ENCODE results near the gene SCYL2. TPM values are rescaled to one million over a fixed set of nuclear protein-coding genes. Genes with fewer than 3 reads are reported as not detected.

Gene SCYL2
- total and polyA plus RNA-seq, 9 donors: 11.0 to 47.6 (median 37.1) TPM

DNA sequence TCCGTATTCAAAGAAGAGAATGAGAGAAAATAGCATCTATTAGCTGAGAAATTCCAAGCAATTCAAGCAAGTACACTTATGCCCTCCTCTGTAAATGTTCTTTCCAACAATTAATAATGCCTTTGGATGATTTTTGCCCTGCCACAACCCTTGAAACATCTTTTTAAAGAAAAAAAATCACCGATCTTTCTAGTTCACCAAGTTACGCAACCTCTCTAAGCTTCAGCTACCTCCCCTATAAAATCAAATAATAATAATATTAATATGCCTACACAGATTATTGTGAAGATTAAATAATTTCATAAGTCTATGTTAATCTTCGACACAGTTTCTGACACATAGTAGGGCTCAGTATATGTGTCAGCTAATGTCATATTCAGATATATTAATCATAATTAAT lies 19.2 kb upstream of the SCYL2 start:
- TF ChIP-seq, protein P1, sequence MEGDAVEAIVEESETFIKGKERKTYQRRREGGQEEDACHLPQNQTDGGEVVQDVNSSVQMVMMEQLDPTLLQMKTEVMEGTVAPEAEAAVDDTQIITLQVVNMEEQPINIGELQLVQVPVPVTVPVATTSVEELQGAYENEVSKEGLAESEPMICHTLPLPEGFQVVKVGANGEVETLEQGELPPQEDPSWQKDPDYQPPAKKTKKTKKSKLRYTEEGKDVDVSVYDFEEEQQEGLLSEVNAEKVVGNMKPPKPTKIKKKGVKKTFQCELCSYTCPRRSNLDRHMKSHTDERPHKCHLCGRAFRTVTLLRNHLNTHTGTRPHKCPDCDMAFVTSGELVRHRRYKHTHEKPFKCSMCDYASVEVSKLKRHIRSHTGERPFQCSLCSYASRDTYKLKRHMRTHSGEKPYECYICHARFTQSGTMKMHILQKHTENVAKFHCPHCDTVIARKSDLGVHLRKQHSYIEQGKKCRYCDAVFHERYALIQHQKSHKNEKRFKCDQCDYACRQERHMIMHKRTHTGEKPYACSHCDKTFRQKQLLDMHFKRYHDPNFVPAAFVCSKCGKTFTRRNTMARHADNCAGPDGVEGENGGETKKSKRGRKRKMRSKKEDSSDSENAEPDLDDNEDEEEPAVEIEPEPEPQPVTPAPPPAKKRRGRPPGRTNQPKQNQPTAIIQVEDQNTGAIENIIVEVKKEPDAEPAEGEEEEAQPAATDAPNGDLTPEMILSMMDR (IDR thresholded peaks at IDR 0.05): no peak
- TF ChIP-seq EP300 (IDR thresholded peaks at IDR 0.05): no peak
- no peak for TF ChIP-seq POLR2A (IDR thresholded peaks at IDR 0.05)
- 96 to 97% (median 96%) methylated on average over 4 of the region's 4 CpGs for WGBS, 3 donors
- intact Hi-C loops (cut with DNase I): no loop called here

DNA sequence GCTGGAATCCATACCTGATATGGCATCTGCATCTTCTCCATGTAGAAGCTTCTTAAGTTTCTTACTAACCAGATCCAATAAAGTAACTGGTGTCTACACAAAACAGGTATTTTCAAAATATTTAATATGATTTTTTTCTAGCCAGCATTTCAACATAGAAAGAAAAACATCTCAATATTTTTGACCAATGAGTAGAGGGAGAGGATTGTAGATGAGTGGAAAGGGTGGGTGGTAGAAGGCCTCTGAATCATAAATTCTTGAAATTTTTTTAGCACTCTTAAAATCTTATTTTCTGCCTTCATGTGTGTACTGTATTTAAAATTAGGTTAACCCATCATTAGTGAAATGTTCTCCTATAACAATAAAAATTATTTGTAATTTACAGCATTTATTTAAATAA lies 18.1 kb upstream of the SCYL2 start:
- Histone ChIP-seq H3K9me3 (no peaks in the 10 kb centered on the region), H3K36me3 (no peaks in the 10 kb centered on the region), H3K27ac (no peak overlapping the region), H3K27me3 (no peaks in the 10 kb centered on the region), H3K4me3 (no peak overlapping the region), H3K4me1 (ENCODE audit: insufficient read depth) (no peaks in the 10 kb centered on the region)
- intact Hi-C loops (cut with DNase I): no loop called here
- TF ChIP-seq EP300 (IDR thresholded peaks at IDR 0.05) (no peak), POLR2A (IDR thresholded peaks at IDR 0.05) (no peak)
- TF ChIP-seq, protein P1 (IDR thresholded peaks at IDR 0.05): no peak
- no peak for DNase-seq

More for the DNA sequence above, 19.2 kb upstream of the SCYL2 start:
- Histone ChIP-seq H3K9me3 (no peaks in the 10 kb centered on the region), H3K36me3 (no peaks in the 10 kb centered on the region), H3K4me3 (no peak overlapping the region), H3K27me3 (no peaks in the 10 kb centered on the region), H3K4me1 (ENCODE audit: insufficient read depth) (no peaks in the 10 kb centered on the region), H3K27ac (no peak overlapping the region)
- DNase-seq: no peak

DNA sequence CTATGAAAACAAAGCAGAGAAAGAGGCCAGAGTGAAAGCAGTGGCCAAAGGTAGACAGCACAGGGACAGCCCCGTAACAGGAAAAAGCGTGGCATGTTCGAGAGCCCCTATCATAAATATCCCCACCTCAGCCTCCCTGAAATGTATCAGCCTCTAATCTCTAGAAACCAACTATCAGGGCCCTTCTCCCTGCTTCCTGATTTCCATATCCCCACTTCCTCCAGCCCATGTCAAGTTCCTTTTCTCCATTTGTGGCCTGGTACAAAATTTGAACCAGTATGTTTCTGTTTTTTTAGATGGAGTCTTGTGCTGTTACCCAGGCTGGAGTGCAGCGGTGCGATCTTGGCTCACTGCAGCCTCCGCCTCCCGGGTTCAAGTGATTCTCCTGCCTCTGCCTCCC lies 17.0 kb upstream of the SCYL2 start:
- Histone ChIP-seq H3K36me3 (no peaks in the 10 kb centered on the region), H3K27ac (no peak overlapping the region), H3K27me3 (no peaks in the 10 kb centered on the region), H3K4me1 (ENCODE audit: insufficient read depth) (no peaks in the 10 kb centered on the region), H3K4me3 (no peak overlapping the region), H3K9me3 (no peaks in the 10 kb centered on the region)
- WGBS, 3 donors: 96% methylated on average over 7 of the region's 7 CpGs
- intact Hi-C loops (cut with DNase I): no loop called here
- DNase-seq: no peak
- TF ChIP-seq, protein P1 (IDR thresholded peaks at IDR 0.05): no peak
- no peak for TF ChIP-seq POLR2A (IDR thresholded peaks at IDR 0.05)
- no peak for TF ChIP-seq EP300 (IDR thresholded peaks at IDR 0.05)

DNA sequence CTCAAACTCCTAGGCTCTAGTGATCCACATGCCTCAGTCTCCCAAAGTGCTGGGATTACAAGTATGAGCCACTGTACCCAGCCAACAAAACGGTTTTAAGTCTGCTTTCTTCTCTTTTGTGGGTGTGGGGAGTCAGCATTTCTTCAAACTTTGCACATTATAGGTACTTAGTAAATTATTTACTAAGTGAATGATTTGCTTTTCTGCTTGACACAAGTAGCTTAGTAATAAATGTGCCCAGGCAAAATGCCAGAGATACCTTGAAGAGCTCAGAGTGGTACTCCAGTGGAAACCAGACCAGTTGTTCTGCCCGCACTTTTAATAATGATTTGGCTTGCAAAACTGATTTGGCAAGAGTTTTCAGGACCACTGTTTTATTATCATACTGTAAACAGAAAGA lies 15.1 kb upstream of the SCYL2 start:
- H3K9me3 ChIP-seq: no peaks in the 10 kb centered on the region
- no peak for DNase-seq
- no peaks in the 10 kb centered on the region for H3K4me1 ChIP-seq (ENCODE audit: insufficient read depth)
- TF ChIP-seq EP300 (IDR thresholded peaks at IDR 0.05): no peak
- no peak for TF ChIP-seq POLR2A (IDR thresholded peaks at IDR 0.05)
- TF ChIP-seq, protein P1 (IDR thresholded peaks at IDR 0.05): no peak
- intact Hi-C loops (cut with DNase I): no loop called here
- H3K27ac ChIP-seq: no peak overlapping the region
- H3K4me3 ChIP-seq: no peak overlapping the region
- H3K36me3 ChIP-seq: no peaks in the 10 kb centered on the region
- 67 to 74% (median 72%) methylated on average over 2 of the region's 2 CpGs for WGBS, 3 donors
- H3K27me3 ChIP-seq: no peaks in the 10 kb centered on the region

DNA sequence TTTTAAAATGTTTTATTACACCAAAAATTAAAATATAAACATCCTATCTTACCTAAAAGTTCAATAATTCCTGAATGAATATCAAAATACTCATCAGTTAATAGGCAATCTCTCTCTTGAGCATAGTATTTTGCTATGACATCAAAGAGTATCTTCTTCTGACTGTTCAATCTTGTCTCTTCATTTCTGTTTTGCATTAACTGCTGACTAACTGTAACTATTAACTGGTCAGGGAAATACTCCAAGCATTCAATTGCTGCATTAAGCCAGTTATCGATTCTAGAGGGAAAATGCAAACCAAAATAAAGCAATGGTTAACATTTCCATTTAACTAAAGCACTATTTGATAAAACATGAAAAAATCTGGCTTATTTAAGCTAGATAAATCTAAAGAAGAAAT lies 13.5 kb upstream of the SCYL2 start:
- Histone ChIP-seq H3K9me3 (no peaks in the 10 kb centered on the region), H3K36me3 (no peaks in the 10 kb centered on the region), H3K27ac (no peak overlapping the region), H3K27me3 (no peaks in the 10 kb centered on the region), H3K4me3 (no peak overlapping the region), H3K4me1 (ENCODE audit: insufficient read depth) (no peaks in the 10 kb centered on the region)
- DNase-seq: no peak
- intact Hi-C loops (cut with DNase I): no loop called here
- 86 to 97% (median 89%) methylated on average over 1 of the region's 1 CpG for WGBS, 3 donors
- TF ChIP-seq, protein P1 (IDR thresholded peaks at IDR 0.05): no peak
- no peak for TF ChIP-seq EP300 (IDR thresholded peaks at IDR 0.05)
- no peak for TF ChIP-seq POLR2A (IDR thresholded peaks at IDR 0.05)

All from ovary (tissue), 9 donors.